Measurements from ENCODE around the gene PUS10. TPM values are rescaled to one million over a fixed set of nuclear protein-coding genes. Genes with fewer than 3 reads are reported as not detected.

PUS10 gene
- total RNA-seq (2021; ENCODE audit: unreplicated experiment) (5.2 TPM), Bru-seq, nascent RNA (percentile 49 among the genes with signal in this experiment), BruChase-seq, experiment 1, labeled RNA remaining after a 2-hour chase (percentile 55 among the genes with signal in this experiment), BruChase-seq, experiment 2, labeled RNA remaining after a 6-hour chase (percentile 48 among the genes with signal in this experiment)
- 2.2 TPM for polyA plus RNA-seq (2012; ENCODE audit: insufficient read length)
- long read RNA-seq, partial matches to known transcripts: 0 of 4 reads
- long read RNA-seq, other reads (novel, unspliced or antisense): 4 of 4 reads

- POLR2A ChIA-PET: no interaction called here
- CTCF ChIA-PET: no interaction called here
- Histone ChIP-seq H3K9me3 (ENCODE audit: control insufficient read depth, insufficient read depth, low read depth, low read length) (no peaks in the 10 kb centered on the region), H3K4me1 (ENCODE audit: control insufficient read depth, insufficient read depth, low read length) (peaks cover 12% of the 10 kb centered on the region; the same call in 1 of the 2 replicates), H3K4me3 (ENCODE audit: low read depth in 2 of 2, low read length in 2 of 2) (peak within 1 kb of the TSS; percentile 94 to 98), H3K36me3 (ENCODE audit: control insufficient read depth, insufficient read depth, low read length) (peaks cover 3% of the 10 kb centered on the region; the same call in 1 of the 2 replicates), H3K27me3 (ENCODE audit: control insufficient read depth, insufficient read depth, low read length) (no peaks in the 10 kb centered on the region), H3K27ac (ENCODE audit: low read length) (peak within 1 kb of the TSS; percentile 99)
- DNase-seq (ENCODE audit: low read depth, low spot score) (peak; percentile 75), ATAC-seq (peak; percentile 97)
- in situ Hi-C loops (cut with HindIII; ENCODE audit: low pct_unique_long_range_greater_than_20kb, low sequenced_read_pairs) (no loop called here), intact Hi-C loops (cut with micrococcal nuclease; ENCODE audit: unreplicated experiment) (no loop called here)
- no TSS peak for BruUV-seq (replicated peaks)
- peak; percentile 92; the same call in 1 of the 2 replicates for TF ChIP-seq SIN3A (IDR thresholded peaks at IDR 0.05; ENCODE audit: borderline replicate concordance, insufficient read depth, low read depth, low read length)
- TF ChIP-seq CTCF (IDR thresholded peaks at IDR 0.05): no peak
- no peak for TF ChIP-seq REST (IDR thresholded peaks at IDR 0.05; ENCODE audit: insufficient read depth in 1 of 2, low read depth in 2 of 2, low read length in 1 of 2)
- 0 out of 2 replicates have a peak, but pooled peaks have one; percentile 32 for TF ChIP-seq TCF7L2 (IDR thresholded peaks at IDR 0.05; ENCODE audit: low read depth, low read length)
- no peak for TF ChIP-seq POLR2AphosphoS5 (IDR thresholded peaks at IDR 0.05; ENCODE audit: low read depth, low read length)
Measured at GRCh38 chr2:61017556-61018317, at the start of gene PUS10, which contains the start of gene PEX13. PUS10 (minus strand) TSS chr2:61018255; CDS start chr2:61011890, 6,365 bp downstream. PEX13 (plus strand) TSS chr2:61017720; CDS start chr2:61017760, 40 bp downstream.

- BruUV-seq (replicated peaks): no TSS peak
- POLR2A ChIA-PET: no interaction called here
- TF ChIP-seq TCF7L2 (IDR thresholded peaks at IDR 0.05; ENCODE audit: low read depth, low read length) (peak; percentile 50; the same call in 1 of the 2 replicates), POLR2AphosphoS5 (IDR thresholded peaks at IDR 0.05; ENCODE audit: low read depth, low read length) (peak; percentile 68), CTCF (IDR thresholded peaks at IDR 0.05) (no peak)
Measured at GRCh38 chr2:61065714-61066709, 48.0 kb upstream of the PUS10 start, which contains the start of gene SANBR. SANBR (plus strand) TSS chr2:61065871; CDS start chr2:61070351, 4,480 bp downstream.

More at GRCh38 chr2:61065714-61066709, 48.0 kb upstream of the PUS10 start, which contains the start of gene SANBR:
- H3K4me1 ChIP-seq (ENCODE audit: control insufficient read depth, insufficient read depth, low read length): peaks cover 13% of the 10 kb centered on the region; the same call in 1 of the 2 replicates
- in situ Hi-C loops (cut with HindIII; ENCODE audit: low pct_unique_long_range_greater_than_20kb, low sequenced_read_pairs): no loop called here
- H3K36me3 ChIP-seq (ENCODE audit: control insufficient read depth, insufficient read depth, low read length): peaks cover 10% of the 10 kb centered on the region
- peak within 1 kb of the TSS; percentile 93 for H3K27ac ChIP-seq (ENCODE audit: low read length)
- peak within 1 kb of the TSS; percentile 71 to 84 for H3K4me3 ChIP-seq (ENCODE audit: low read depth in 2 of 2, low read length in 2 of 2)
- ATAC-seq (peak; percentile 98), DNase-seq (ENCODE audit: low read depth, low spot score) (no peak)
- H3K27me3 ChIP-seq (ENCODE audit: control insufficient read depth, insufficient read depth, low read length): no peaks in the 10 kb centered on the region
- intact Hi-C loops (cut with micrococcal nuclease; ENCODE audit: unreplicated experiment): no loop called here
- CTCF ChIA-PET: no interaction called here
- no peaks in the 10 kb centered on the region for H3K9me3 ChIP-seq (ENCODE audit: control insufficient read depth, insufficient read depth, low read depth, low read length)
